Kidney (tissue), 14 donors: Measurements from ENCODE around the gene LPCAT2. TPM values are rescaled to one million over a fixed set of nuclear protein-coding genes. Genes with fewer than 3 reads are reported as not detected.

Source experiments
- DNase-seq, 5 donors: peaks; one replicate each; pipeline ENCODE4 v3.0.0-alpha.2; 2013 to 2020
- FAIRE-seq: peaks from 2 replicates; lab custom pipeline; 2012; peaks lifted over from hg19 to GRCh38; lab: Jason Lieb, UNC
- H3K27ac ChIP-seq, 2 donors: one replicate each; pipeline ENCODE4 v1.7.0; 2013; ENCODE audit warnings: low read depth in 2 of 2, low read length in 2 of 2, inconsistent platforms in 1 of 2
- H3K27me3 ChIP-seq: one replicate; pipeline ENCODE4 v1.7.1; 2013; ENCODE audit warnings: low read length, inconsistent platforms; ENCODE audit not compliant: control insufficient read depth, insufficient read depth
- H3K36me3 ChIP-seq, 3 donors: one replicate each; pipeline versions ENCODE4 v1.7.0 to v1.7.1; 2013; ENCODE audit warnings: low read length in 3 of 3, control low read depth in 1 of 3, inconsistent platforms in 1 of 3; ENCODE audit not compliant: insufficient read depth in 3 of 3, control insufficient read depth in 2 of 3
- H3K4me1 ChIP-seq, 3 donors: one replicate each; pipeline versions ENCODE4 v1.7.0 to v1.7.1; 2013; ENCODE audit warnings: low read length in 3 of 3, inconsistent platforms in 1 of 3, low read depth in 1 of 3; ENCODE audit not compliant: control insufficient read depth in 2 of 3, insufficient read depth in 2 of 3
- H3K4me3 ChIP-seq, 3 donors: one replicate each; pipeline versions ENCODE4 v1.7.0 to v1.8.1; 2013; ENCODE audit warnings: low read length in 3 of 3, control low read depth in 1 of 3, inconsistent platforms in 1 of 3
- H3K9ac ChIP-seq, 3 donors: one replicate each; pipeline versions ENCODE4 v1.7.0 to v1.7.1; 2013; ENCODE audit warnings: low read length in 3 of 3, control low read depth in 1 of 3, inconsistent platforms in 1 of 3
- H3K9me3 ChIP-seq, 3 donors: one replicate each; pipeline versions ENCODE4 v1.7.0 to v1.7.1; 2013; ENCODE audit warnings: low read length in 3 of 3, control low read depth in 1 of 3, inconsistent platforms in 1 of 3; ENCODE audit not compliant: control insufficient read depth in 2 of 3, insufficient read depth in 1 of 3
- intact Hi-C: fragments of 100-400 bp; cut with DNase I; formaldehyde crosslinking; loops from one replicate; pipeline ENCODE4 v1.11.1; 2022
- polyA plus RNA-seq: library from polyadenylated mRNA; stranded (reverse); fragments of 350-450 nt; fragmentation: Illumina TruSeq; extraction: RNeasy Lipid Tissue Mini Kit (QIAGEN cat#74804); gene quantifications from one replicate; pipeline ENCODE4 v1.2.3, GENCODE V29; 2014; ENCODE audit warnings: low read depth, low replicate concordance; ENCODE audit not compliant: insufficient read depth
- total RNA-seq: library from RNA; stranded (reverse); fragmentation: NEBNext Ultra II Directional; extraction: Animal tissue kit (Norgen Biotek cat#: 25700); gene quantifications from one replicate; pipeline ENCODE4 v1.2.1, GENCODE V29; 2021
- TF ChIP-seq, protein P1 (sequence below): IDR thresholded peaks from 3 replicates; pipeline ENCODE4 v1.5.1; 2012; ENCODE audit warnings: mild to moderate bottlenecking, moderate library complexity, borderline replicate concordance; ENCODE audit not compliant: insufficient read depth; ENCODE audit errors: extremely low read depth
- donor health status: control.
- donor health status: control.
- donor health status: control.
- donor health status: control.
- donor health status: control.
- donor health status: DM: yes; HTN: yes; CAD: no.
- donor health status: Normal renal cell carcinoma (clear cell type).

The LPCAT2 gene
- total and polyA plus RNA-seq, 2 donors from 2014 or later: 7.7 to 20.6 TPM

DNA sequence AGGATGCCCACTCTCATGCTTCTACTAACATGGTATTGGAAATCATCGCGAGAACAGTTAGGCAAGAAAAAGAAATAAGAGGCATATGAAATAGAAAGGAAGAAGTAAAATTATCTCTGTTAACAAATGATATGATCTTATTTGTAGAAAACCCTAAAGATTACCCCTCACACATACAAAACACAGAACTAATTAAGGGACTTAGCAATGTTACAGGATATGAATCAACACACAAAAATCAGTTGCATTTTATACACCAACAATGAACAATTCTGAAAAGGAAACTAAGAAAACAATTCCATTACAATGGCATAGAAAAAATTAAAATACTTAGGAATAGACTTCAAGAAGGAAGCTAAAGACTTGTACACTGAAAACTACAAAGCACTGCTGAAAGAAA lies 54.9 kb downstream of the LPCAT2 start:
- intact Hi-C loops: no loop called here
- Histone ChIP-seq H3K27ac (no peak overlapping the region), H3K9ac (no peak overlapping the region), H3K4me1 (no peaks in the 10 kb centered on the region), H3K9me3 (no peaks in the 10 kb centered on the region), H3K4me3 (no peak overlapping the region), H3K27me3 (no peaks in the 10 kb centered on the region), H3K36me3 (no peaks in the 10 kb centered on the region)
- TF ChIP-seq, protein P1, sequence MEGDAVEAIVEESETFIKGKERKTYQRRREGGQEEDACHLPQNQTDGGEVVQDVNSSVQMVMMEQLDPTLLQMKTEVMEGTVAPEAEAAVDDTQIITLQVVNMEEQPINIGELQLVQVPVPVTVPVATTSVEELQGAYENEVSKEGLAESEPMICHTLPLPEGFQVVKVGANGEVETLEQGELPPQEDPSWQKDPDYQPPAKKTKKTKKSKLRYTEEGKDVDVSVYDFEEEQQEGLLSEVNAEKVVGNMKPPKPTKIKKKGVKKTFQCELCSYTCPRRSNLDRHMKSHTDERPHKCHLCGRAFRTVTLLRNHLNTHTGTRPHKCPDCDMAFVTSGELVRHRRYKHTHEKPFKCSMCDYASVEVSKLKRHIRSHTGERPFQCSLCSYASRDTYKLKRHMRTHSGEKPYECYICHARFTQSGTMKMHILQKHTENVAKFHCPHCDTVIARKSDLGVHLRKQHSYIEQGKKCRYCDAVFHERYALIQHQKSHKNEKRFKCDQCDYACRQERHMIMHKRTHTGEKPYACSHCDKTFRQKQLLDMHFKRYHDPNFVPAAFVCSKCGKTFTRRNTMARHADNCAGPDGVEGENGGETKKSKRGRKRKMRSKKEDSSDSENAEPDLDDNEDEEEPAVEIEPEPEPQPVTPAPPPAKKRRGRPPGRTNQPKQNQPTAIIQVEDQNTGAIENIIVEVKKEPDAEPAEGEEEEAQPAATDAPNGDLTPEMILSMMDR: no peak
- DNase-seq (no peak), FAIRE-seq (no peak)

DNA sequence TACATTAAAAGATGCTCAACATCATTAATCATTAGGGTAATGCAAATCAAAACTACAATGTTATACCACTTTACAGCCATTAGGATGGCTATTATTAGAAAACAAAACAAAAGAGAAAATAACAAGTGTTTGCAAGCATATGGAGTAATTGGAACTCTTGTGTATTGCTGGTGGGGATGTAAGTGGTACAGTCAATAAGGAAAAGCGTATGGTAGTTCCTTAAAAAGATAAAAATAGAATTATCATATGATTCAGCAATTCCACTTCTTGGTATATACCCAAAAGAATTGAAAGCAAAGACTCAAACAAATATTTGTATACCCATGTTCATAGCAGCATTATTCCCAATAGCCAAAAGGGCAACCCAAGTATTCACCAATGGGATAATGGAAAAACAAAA lies 56.2 kb downstream of the LPCAT2 start:
- Histone ChIP-seq H3K27ac (no peak overlapping the region), H3K4me3 (no peak overlapping the region), H3K4me1 (no peaks in the 10 kb centered on the region), H3K36me3 (no peaks in the 10 kb centered on the region), H3K27me3 (no peaks in the 10 kb centered on the region), H3K9me3 (no peaks in the 10 kb centered on the region), H3K9ac (no peak overlapping the region)
- intact Hi-C loops: no loop called here
- TF ChIP-seq, protein P1: no peak
- DNase-seq (no peak), FAIRE-seq (no peak)

DNA sequence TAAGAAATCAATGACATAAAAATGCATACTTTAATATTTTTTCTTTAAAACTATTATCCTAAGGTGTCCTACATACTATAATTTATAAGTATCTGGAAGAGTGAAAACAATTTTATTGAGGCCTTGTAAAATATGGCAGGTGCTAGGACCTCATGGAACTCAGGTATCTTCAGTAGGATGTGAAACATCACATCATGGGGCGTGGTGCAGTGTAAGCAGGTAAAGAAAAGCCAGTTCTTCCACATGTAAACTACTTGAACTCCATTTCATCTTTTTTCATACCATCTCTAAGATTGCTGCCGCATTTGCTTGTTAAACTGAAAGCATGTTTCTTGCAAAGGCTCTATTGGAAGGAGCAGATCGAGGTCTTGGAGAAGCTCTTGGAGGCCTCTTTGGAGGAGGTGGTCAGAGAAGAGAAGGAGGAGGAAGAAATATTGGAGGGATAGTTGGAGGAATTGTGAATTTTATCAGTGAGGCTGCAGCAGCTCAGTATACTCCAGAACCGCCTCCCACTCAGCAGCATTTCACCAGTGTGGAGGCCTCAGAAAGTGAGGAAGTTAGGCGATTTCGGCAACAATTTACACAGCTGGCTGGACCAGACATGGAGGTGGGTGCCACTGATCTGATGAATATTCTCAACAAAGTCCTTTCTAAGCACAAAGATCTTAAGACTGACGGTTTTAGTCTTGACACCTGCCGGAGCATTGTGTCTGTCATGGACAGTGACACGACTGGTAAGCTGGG lies 57.7 kb downstream of the LPCAT2 start, which contains the start of gene CAPNS2:
Gene CAPNS2, plus strand, starts transcription at position 253 of the 744 bp plus-strand sequence. Its CDS starts 73 bp downstream, at position 326.
- H3K4me1 ChIP-seq: no peaks in the 10 kb centered on the region
- intact Hi-C loops: no loop called here
- H3K9ac ChIP-seq: no peak within 1 kb of the TSS
- no peak within 1 kb of the TSS for H3K27ac ChIP-seq
- no peaks in the 10 kb centered on the region for H3K27me3 ChIP-seq
- FAIRE-seq (no peak), DNase-seq (no peak)
- H3K36me3 ChIP-seq: no peaks in the 10 kb centered on the region
- H3K9me3 ChIP-seq: no peaks in the 10 kb centered on the region
- H3K4me3 ChIP-seq: no peak within 1 kb of the TSS
- TF ChIP-seq, protein P1: no peak
